CD4-positive, alpha-beta T cell treated with Interleukin-10 for 1 hour (primary cell): ENCODE data around the gene DNM1L.

Source experiments
- DNase-seq: peaks from one replicate; pipeline ENCODE4 v3.0.0-alpha.2; 2020

The DNM1L gene

GRCh38 chr12:32679091-32679919, at the start of gene DNM1L:
DNM1L (plus strand) TSS chr12:32679301; CDS start chr12:32679364, 63 bp downstream.
- DNase-seq, result peak; percentile 93

- DNase-seq, result no peak
Measured at GRCh38 chr12:32641287-32641901, 37.7 kb upstream of the DNM1L start.

GRCh38 chr12:32644431-32644830, 34.7 kb upstream of the DNM1L start:
- DNase-seq, result no peak

GRCh38 chr12:32647275-32647674, 31.8 kb upstream of the DNM1L start:
- DNase-seq, result no peak

GRCh38 chr12:32650508-32650907, 28.6 kb upstream of the DNM1L start:
- DNase-seq, result no peak

DNA sequence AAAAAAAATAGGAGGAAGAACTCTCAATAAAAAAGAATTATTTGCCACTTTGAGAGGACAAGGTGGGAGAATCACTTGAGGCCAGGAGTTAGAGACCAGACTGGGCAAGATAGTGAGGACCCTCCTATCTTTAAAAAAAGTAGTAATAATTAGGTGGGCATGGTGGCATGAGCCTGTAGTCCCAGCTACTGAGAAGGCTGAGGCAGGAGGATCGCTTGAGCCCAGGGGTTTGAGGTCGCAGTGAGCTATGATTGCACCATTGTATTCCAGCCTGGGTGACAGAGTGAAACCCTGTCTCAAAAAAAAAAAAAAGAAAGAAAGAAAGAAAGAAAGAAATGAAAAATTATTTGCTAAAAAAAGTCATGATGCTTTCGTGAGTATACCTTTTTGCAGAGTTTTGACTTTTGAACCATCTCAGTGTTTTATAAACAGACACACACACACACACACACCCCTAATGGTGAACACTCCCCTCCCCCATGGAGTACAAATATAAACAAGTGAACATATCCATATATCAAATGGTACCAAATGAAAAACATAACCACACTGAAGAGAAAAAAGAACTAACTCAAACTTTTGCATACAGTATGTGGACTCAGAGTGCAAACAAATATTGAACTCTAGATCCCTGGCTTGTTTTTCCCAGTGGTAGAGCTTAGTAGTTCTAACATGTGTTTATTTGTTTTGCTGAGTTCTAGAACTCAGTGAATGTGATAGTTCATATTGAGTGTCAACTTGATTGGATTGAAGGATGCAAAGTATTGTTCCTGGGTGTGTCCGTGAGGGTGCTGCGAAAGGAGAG, 27.7 kb upstream of the DNM1L start:
- DNase-seq, result no peak

DNA sequence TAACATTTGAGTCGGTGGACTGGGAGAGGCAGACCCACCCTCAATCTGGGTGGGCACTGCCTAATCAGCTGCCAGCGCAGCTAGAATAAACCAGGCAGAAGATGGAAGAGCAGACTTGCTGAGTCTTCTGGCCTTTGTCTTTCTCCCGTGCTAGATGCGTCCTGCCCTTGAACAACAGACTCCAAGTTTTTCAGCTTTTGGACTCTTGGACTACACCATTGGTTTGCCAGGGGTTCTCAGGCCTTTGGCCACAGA, 27.2 kb upstream of the DNM1L start:
- DNase-seq, result no peak

GRCh38 chr12:32659908-32660440, 19.1 kb upstream of the DNM1L start:
- DNase-seq, result no peak

GRCh38 chr12:32661706-32662105, 17.4 kb upstream of the DNM1L start:
- no peak for DNase-seq

DNA sequence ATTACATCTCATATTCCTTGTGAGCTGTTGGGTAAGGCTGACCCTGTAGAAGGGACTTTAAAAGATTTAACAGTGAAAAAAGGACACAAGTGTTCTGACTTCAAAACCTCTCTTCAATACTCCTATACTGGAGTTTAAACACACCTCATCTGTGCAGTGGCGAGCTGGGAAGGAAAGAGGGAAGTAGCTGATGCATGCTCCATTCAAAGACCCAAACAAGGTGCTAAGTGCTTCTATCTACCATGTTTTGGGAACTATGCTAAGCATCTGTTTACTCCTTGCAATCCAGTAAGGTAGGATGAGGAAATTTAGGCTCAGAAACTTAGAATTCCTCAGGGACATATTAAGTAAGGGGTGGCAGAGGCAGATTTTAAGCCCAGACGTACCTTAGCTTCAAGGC, 16.4 kb upstream of the DNM1L start:
- no peak for DNase-seq

DNA sequence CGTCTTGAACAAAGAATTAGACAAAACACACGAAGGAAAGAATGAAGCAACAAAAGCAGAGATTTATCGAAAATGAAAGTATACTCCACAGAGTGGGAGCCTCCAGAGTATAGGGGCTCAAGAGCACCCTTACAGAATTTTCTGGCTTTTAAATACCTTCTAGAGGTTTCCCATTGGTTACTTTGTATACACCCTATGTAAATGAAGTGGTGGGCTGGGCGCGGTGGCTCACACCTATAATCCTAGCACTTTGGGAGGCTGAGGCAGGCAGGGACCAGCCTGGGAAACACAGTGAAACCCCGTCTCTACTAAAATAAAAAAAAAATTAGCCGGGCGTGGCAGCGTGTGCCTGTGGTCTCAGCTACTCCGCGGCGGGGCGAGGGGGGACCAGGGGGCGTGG, 13.1 kb upstream of the DNM1L start:
- no peak for DNase-seq

DNA sequence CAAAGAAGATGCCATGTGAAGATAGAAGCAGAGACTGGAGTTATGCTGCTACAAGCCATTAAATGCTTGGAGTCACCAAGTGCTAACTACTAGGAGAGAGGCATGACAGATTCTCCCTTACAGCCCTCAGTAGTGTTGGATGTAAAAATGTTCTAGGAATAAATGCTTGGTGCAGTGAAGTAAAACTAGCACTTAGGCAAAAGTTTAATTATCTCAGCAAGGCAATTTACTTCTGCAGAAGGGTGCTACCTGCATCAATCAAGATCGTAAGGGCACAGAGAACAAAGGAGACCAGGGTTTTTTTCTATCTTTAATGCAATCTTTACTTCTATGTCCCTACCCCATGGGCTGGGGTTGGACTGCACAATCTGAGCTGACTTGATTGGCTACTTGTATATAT, 9.5 kb upstream of the DNM1L start:
- DNase-seq, result no peak

DNA sequence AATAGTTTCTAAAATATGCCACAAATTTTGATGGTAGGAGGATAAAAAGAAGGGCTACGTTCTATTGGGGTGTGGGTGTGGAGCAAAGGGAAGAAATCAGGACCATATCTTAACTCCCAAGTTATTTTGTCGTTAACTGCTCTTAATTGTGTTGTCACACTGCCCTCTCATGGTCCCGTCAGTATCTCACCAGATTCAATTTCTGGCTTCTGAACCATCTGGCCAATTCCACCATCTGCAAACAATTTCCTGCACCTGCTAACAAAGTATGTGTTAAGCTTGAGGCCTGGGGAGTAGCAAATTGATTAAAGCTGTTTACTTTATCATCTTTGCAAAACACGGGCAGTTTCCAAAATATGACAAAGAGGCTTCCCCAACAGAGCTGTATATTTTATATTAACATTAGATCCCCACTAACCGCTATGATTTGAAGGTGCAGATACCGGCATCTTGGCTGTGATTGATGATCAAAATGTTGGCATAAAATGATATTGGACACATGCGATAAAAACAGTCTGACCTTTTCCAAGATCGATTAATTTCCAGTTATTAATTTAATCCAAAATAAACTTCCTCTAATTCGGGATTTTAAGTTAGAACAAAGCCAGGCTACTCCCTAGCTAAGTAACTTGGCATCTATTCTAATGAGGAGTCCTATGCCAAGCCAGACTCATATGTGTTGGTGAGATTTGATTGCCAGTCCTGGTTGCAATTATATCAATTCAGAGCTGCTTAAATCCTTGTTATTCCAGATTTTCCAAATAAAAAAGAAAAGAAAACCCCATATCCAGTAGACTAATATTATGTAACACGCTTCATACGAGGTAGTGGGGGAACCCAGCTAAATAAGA, 6.9 kb upstream of the DNM1L start:
- no peak for DNase-seq

GRCh38 chr12:32679920-32680237, 778 bp downstream of the DNM1L start:
- DNase-seq, result no peak

DNA sequence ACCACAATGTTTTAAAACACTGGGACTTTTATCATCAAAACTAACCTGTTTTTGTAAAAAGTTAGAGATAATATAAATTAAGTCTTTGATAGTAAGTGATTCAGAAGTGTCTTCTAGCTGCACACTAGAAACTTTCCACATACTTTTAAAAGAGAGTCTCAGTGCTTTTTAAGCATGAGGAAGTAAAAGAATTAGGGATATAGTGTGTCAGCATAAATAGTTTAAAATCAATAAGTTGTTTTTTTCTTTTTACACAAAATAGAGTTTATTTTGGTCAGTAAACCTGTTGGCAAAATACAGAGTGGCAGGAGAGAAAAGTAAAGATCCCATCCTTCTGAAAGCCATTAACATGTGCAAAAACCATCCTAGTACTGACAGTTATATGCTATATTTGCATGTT, 1.7 kb downstream of the DNM1L start:
- DNase-seq, result no peak

- no peak for DNase-seq
Measured at GRCh38 chr12:32681272-32681671, 2.2 kb downstream of the DNM1L start.

- DNase-seq, result no peak
Measured at GRCh38 chr12:32686340-32686739, 7.2 kb downstream of the DNM1L start.

DNA sequence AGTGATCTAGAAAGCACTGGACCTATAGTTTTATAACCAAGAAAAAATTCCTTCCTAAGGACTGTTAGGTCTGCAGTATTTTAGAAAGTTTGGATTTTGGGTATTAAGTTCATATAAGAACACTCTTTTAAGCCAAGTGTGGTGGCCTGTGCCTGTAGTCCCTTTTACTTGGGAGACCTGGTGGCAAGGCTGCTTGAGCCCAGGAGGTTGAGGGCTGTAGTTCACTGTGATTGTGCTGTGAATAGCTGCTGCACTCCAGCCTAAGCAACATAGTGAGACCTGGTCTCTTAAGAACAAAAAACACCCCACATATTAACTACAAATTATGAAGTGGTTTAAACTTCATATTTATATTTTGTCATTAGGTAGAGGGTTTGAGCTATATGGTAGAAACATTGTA, 9.7 kb downstream of the DNM1L start:
- DNase-seq, result no peak

GRCh38 chr12:32690927-32691326, 11.8 kb downstream of the DNM1L start:
- no peak for DNase-seq

DNA sequence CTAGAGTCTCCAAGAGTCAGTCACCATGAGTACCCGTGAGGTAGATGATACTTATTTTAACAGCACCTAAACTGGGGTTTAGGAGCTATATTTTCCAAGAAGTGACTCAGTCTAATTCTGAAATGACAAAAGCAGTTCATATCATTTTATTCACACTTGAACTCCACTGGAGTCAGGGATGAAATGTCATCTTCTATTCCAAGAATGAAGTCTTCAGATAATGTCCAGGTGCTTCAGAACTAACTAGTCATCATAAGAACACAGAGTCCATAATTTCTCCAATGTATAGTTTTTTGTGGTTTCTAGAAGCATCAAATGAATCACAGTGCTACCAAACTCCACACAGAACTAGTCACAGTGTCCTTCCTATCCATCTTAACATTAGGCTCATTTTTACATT, 13.3 kb downstream of the DNM1L start:
- no peak for DNase-seq

GRCh38 chr12:32693036-32693435, 13.9 kb downstream of the DNM1L start:
- DNase-seq, result no peak

- DNase-seq, result no peak
Measured at GRCh38 chr12:32695787-32696186, 16.7 kb downstream of the DNM1L start.

GRCh38 chr12:32697445-32697844, 18.3 kb downstream of the DNM1L start:
- no peak for DNase-seq
